Fibroblast of mammary gland (primary cell): ENCODE measurements around the gene VSTM1.
"Not testable (repeated sequence)": the region's sequence is repeated elsewhere in the genome, so short reads cannot be mapped to it uniquely, and the experiment has no call there.

ENCODE experiments used
- DNase-seq: peaks from one replicate; pipeline ENCODE4 v3.0.0-alpha.2; 2010; ENCODE audit warnings: low read depth
- H3K4me3 ChIP-seq: 2 replicates; pipeline ENCODE4 v1.5.1; 2011; ENCODE audit warnings: low read depth, mild to moderate bottlenecking, low read length, moderate library complexity; ENCODE audit not compliant: control insufficient read depth
- CTCF ChIP-seq: conservative IDR thresholded peaks from 2 replicates; pipeline ENCODE4 v1.5.1; 2011; ENCODE audit warnings: low read depth, low read length, inconsistent platforms; ENCODE audit not compliant: control insufficient read depth, insufficient read depth

VSTM1 gene

DNA sequence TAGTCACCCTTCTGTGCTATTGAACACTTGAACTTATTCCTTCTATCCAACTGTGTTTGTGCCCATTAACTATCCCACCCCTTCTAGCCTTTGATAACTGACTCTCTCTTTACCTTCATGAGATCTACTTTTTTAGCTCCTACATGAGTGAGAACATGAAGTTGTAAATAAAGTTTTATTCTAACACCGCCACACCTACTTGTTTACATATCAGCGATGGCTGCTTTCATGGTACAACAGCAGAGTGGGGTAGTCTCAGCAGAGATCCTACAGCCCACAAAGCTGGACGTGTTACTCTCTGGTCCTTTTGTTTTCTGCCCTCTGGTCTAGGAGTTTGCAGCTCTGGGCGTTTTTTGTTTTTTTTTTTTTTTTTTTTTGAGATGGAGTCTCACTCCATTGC is 23.7 kb downstream of the VSTM1 start:
- no peak for DNase-seq
- no peak for TF ChIP-seq CTCF

DNA sequence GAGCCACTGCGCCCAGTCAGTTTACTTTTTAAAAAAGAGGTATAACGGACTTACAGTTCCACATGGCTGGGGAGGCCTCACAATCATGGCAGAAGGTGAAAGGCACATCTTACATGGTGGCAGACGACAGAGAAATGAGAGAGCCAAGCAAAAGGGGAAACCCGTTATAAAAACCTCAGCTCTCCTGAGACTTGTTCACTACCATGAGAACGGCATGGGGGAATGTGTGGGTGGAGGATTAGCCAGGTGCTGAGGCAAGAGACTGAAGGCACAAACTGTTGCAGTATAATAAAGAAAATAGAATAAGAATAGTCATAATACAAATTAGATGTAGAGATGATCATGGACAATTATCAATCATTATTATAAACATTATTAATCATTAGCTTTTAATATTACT is 27.2 kb downstream of the VSTM1 start:
- peak; percentile 56 for DNase-seq
- H3K4me3 ChIP-seq = not testable (repeated sequence)

More for the DNA sequence above, 23.7 kb downstream of the VSTM1 start:
- no peak overlapping the region for H3K4me3 ChIP-seq

DNA sequence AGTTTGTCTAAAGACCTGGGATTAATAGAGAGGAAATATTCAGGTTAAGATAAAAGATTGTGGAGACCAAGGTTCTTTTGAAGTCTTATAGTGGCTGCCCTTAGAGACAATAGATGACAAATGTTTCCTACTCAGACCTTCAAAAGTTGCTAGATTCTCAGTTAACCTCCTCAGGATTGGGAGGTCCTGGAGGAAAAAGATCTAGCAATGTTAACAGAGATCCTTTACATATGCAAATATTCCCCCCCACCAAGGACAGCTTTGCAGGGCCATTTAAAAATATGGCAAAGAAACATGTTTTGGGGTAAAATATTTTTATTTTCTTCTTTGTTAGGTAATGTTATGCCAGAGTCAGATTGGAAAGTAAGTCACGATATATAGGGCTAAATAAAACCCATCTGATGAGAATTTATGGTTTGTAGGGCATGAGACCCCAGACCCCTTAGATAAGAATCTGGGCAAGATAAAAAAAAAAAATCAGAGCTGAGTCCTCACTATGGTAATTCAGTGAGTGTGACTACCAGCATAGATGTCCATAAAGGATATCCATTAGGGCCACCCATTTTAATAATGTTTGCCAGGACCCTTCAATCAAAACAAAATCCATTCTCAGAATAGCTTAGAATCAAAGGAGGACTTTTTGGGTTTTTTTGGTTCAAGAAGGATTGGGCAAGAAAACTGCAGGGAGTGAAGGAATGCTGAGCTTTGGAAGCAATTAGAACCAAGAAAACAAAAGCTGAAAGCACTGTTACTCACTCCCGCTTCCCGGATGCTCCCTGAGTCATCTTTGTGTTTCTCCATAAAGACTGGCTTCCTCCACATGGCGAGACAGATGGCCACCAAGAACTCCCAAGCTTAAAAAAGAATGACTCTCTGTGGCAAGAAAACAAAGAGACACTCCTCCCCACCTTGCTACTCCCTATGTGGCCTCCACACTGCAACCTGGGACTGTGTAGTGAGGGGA is 28.2 kb downstream of the VSTM1 start:
- H3K4me3 ChIP-seq = no peak overlapping the region
- TF ChIP-seq CTCF = no peak
- peak; percentile 94 for DNase-seq

DNA sequence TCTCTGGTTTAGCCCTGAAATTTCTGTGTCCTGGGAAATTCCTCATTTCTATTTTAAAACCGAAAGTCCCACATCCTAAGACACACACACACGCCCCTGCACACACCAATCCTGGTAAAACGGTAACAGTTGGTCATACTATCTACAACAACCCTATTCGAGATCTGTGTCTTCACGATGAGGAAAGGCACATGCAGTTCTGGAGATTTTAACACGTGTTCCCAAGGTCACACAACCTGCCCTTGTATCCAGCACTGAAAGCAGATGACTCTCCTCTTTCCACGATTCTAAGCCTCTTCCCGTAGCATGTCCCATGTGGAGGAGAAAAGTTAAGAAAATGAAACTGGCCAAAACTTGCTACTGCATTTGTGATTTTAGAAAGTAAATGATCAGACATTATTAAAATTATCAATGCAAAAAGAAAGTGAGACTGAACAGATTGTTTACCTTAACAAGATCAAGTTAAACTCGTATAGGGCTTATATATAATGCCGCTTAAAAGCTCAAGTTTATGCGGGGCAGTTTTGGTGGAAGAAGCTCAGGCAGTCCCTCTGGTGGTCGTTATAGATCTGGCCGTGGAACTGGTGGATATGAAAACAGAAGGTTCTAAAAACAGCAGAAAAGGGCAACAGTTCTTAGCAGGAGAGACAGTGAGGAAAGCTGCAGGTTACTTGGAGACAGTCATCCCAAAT is 32.7 kb downstream of the VSTM1 start:
- TF ChIP-seq CTCF = peak; percentile 69
- H3K4me3 ChIP-seq = peak overlapping the region; percentile 31
- peak; percentile 47 for DNase-seq

DNA sequence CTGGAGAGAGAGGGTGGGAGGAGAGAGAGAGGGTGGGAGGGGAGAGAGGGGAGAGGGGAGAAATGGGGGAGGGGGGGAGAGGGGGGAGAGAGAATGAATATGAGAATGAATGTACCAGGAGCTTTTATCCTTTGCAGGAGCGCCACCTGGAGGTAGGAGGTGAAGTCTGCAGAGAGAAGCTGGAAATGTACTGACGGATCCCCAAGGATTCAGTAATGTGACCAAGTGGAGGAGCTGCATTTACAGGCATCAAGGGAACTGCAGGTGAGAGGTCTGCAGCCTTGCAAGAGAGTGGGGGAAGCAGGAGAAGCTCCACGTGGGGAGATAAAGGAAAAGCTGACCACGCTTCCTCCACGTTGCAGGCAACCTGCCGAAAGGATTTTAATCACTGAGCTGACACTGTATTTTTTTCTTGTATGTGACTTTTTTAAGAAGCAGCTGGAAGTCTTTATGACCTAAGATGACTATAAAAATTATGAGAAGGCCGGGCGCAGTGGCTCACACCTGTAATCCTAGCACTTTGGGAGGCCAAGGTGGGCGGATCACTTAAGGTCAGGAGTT is 33.7 kb downstream of the VSTM1 start:
- DNase-seq = peak; percentile 67
- TF ChIP-seq CTCF = peak; percentile 76
- H3K4me3 ChIP-seq = no peak overlapping the region

- no peak for TF ChIP-seq CTCF
- H3K4me3 ChIP-seq = no peak overlapping the region
- DNase-seq = no peak
Observed at GRCh38 chr19:54029301-54029700, 34.4 kb downstream of the VSTM1 start.

GRCh38 chr19:54026656-54027055 is 37.0 kb downstream of the VSTM1 start:
- no peak for TF ChIP-seq CTCF
- DNase-seq = no peak
- H3K4me3 ChIP-seq = no peak overlapping the region
